GM12878 (cell line): ENCODE results near the gene TMEM140. TPM values are rescaled to one million over a fixed set of nuclear protein-coding genes. Genes with fewer than 3 reads are reported as not detected.

Source experiments
- CBFB ChIP-seq: IDR thresholded peaks from 2 replicates; pipeline ENCODE4 v1.6.1; 2016; ENCODE audit warnings: antibody characterized with exemption, low read depth
- CHD1 ChIP-seq: IDR thresholded peaks from 2 replicates; pipeline ENCODE4 v1.6.1; 2012; ENCODE audit warnings: low read depth, low read length, improper control_type of control experiment
- CREB1 ChIP-seq: IDR thresholded peaks from 2 replicates; pipeline ENCODE4 v1.6.1; 2012; ENCODE audit warnings: low read depth, mild to moderate bottlenecking, inconsistent platforms
- EGR1 ChIP-seq, 2 experiments: IDR thresholded peaks; 1 replicate in 1 of 2; 2 replicates in 1 of 2; pipeline ENCODE4 v1.6.1; 2011 to 2012; ENCODE audit warnings: low read depth in 2 of 2, low read length in 2 of 2, borderline replicate concordance in 1 of 2, mild to moderate bottlenecking in 1 of 2, moderate library complexity in 1 of 2
- HCFC1 ChIP-seq: fragments of 150-350 bp; IDR thresholded peaks from 2 replicates; pipeline ENCODE4 v1.6.1; 2014; ENCODE audit warnings: low read length
- LARP7 ChIP-seq: fragments of 450-650 bp; IDR thresholded peaks from 2 replicates; pipeline ENCODE4 v1.6.1; 2017; ENCODE audit warnings: mild to moderate bottlenecking
- NFIC ChIP-seq: IDR thresholded peaks from 2 replicates; pipeline ENCODE4 v1.6.1; 2012; ENCODE audit warnings: low read depth, mild to moderate bottlenecking, inconsistent platforms, low read length, moderate library complexity
- POLR2A ChIP-seq: IDR thresholded peaks from 2 replicates; pipeline ENCODE4 v1.6.1; 2011; ENCODE audit warnings: low read depth, mild to moderate bottlenecking, low read length
- SMAD1 ChIP-seq: fragments of 450-650 bp; IDR thresholded peaks from 2 replicates; pipeline ENCODE4 v1.6.1; 2018; ENCODE audit warnings: mild to moderate bottlenecking, low read depth; ENCODE audit not compliant: partially characterized antibody
- SMARCA5 ChIP-seq: fragments of 450-650 bp; IDR thresholded peaks from 2 replicates; pipeline ENCODE4 v1.6.1; 2017; ENCODE audit warnings: mild to moderate bottlenecking
- SRF ChIP-seq, 2 experiments: IDR thresholded peaks; 2 replicates each; pipeline ENCODE4 v1.6.1; 2011; ENCODE audit warnings: low read depth in 2 of 2, low read length in 2 of 2, mild to moderate bottlenecking in 1 of 2, moderate library complexity in 1 of 2
- YY1 ChIP-seq: IDR thresholded peaks from 2 replicates; pipeline ENCODE4 v1.6.1; 2011; ENCODE audit warnings: low read depth, mild to moderate bottlenecking, low read length
- ZBED1 ChIP-seq: IDR thresholded peaks from 2 replicates; pipeline ENCODE4 v1.6.1; 2016; ENCODE audit warnings: borderline replicate concordance
- polyA plus RNA-seq, 11 experiments: library from polyadenylated mRNA; depleted of rRNA in 4 of 11; unstranded in 6 of 11; stranded (reverse) in 5 of 11; fragments of >200 nt; fragmentation: Nextera tagmentation in 4 of 11; fragmentation: Illumina TruSeq in 1 of 11; extraction: Ambion mirVana in 4 of 11; extraction: Trizol in 1 of 11; gene quantifications; 1 replicate in 1 of 11; 2 replicates in 10 of 11; pipeline versions ENCODE4 v1.2.1 to v1.2.3, GENCODE V29; 2011 to 2016; ENCODE audit warnings: inconsistent platforms in 2 of 11, missing spikeins in 2 of 11, low read depth in 1 of 11
- total RNA-seq, 4 experiments: library from RNA; depleted of rRNA in 3 of 4; stranded (reverse); fragments of >200 nt in 3 of 4; fragmentation: Illumina TruSeq in 1 of 4; extraction: Trizol in 1 of 4; gene quantifications; 2 replicates each; pipeline versions ENCODE4 v1.2.1 to v1.2.3, GENCODE V29; 2013 to 2021
- TF ChIP-seq, protein P1 (sequence below): fragments of 450-650 bp; formaldehyde crosslinking; IDR thresholded peaks from 2 replicates; pipeline ENCODE4 v1.4.0; 2020; ENCODE audit warnings: mild to moderate bottlenecking, moderate library complexity
- TF ChIP-seq, protein P2 (sequence below): fragments of 450-650 bp; IDR thresholded peaks from 2 replicates; pipeline ENCODE4 v1.6.1; 2016; ENCODE audit warnings: mild to moderate bottlenecking
- TF ChIP-seq, protein P3 (sequence below), 3 experiments: IDR thresholded peaks in 2 of 3; conservative IDR thresholded peaks in 1 of 3; 2 replicates each; pipeline ENCODE4 v1.5.1; 2011; ENCODE audit warnings: low read depth in 3 of 3, low read length in 3 of 3, mild to moderate bottlenecking in 3 of 3, control low read depth in 2 of 3, moderate library complexity in 2 of 3, inconsistent platforms in 1 of 3, mixed read lengths in 1 of 3; ENCODE audit not compliant: control insufficient read depth in 2 of 3, insufficient read depth in 1 of 3; ENCODE audit errors: extremely low read depth in 1 of 3
- TF ChIP-seq, protein P4 (sequence below): fragments of 450-650 bp; IDR thresholded peaks from 2 replicates; pipeline ENCODE4 v1.6.1; 2017; ENCODE audit warnings: mild to moderate bottlenecking, moderate library complexity

Gene TMEM140
- total and polyA plus RNA-seq, 10 of the 15 experiments (the other 5 are each of a cell fraction or from before 2014, with no cell fraction given): 0.85 to 20.7 (median 3.3) TPM

DNA sequence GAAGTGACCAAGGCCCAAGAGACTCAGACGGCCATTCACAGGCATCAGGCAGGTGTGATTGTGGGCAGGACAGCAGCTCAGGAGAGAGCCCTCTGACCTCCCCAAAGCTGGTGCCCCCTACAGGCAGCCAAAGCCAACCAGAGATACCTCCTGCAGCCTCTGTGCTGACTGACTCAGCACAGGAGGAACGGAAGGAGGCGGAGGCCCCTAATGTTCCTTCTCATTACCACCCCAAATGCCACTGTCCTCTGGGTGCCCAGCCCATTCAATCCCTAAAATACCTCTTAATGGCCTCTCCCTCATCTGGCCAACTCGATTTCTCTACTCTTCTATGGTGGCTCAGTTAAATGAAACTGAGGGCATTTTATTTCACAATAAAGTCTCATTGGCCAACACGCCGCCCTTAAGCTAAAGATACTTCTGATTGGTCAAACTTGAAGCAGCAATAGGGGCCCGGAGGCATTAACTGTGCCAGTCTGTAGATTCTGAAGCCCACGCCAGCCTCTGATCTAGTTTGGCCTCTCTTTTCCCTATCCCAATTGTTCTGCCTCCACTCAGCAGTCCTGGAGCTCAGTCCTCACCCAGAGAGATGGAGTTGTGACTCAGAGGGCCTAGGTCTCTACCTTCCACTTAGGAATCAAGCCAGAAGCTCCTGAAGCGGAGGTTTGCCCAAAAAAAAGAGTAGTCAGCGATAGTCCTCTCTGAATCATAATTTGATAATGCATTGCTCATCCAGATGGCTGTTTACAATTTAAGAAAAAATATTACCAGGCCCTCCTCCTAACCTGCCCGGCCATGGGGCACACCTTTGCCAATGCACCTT lies 21.5 kb downstream of the TMEM140 start (continued):
- TF ChIP-seq SRF (IDR thresholded peaks at IDR 0.05; ENCODE audit: low read depth in 2 of 2, low read length in 2 of 2) (peak in 1 of 2 experiments; percentile 32; a peak in 1 of 4 replicates), SMAD1 (peak; percentile 75), POLR2A (peak; percentile 67), LARP7 (no peak), YY1 (peak; percentile 82), HCFC1 (no peak), CBFB (0 out of 2 replicates have a peak, but pooled peaks have one; percentile 9), SMARCA5 (peak; percentile 95), NFIC (no peak), CHD1 (0 out of 2 replicates have a peak, but pooled peaks have one; percentile 6), EGR1 (IDR thresholded peaks at IDR 0.05; ENCODE audit: borderline replicate concordance in 1 of 2, low read depth in 2 of 2, low read length in 2 of 2) (peak in 1 of 2 experiments; percentile 24; a peak in 1 of 3 replicates), ZBED1 (no peak), CREB1 (peak; percentile 23; the same call in 1 of the 2 replicates)
- TF ChIP-seq, protein P1, sequence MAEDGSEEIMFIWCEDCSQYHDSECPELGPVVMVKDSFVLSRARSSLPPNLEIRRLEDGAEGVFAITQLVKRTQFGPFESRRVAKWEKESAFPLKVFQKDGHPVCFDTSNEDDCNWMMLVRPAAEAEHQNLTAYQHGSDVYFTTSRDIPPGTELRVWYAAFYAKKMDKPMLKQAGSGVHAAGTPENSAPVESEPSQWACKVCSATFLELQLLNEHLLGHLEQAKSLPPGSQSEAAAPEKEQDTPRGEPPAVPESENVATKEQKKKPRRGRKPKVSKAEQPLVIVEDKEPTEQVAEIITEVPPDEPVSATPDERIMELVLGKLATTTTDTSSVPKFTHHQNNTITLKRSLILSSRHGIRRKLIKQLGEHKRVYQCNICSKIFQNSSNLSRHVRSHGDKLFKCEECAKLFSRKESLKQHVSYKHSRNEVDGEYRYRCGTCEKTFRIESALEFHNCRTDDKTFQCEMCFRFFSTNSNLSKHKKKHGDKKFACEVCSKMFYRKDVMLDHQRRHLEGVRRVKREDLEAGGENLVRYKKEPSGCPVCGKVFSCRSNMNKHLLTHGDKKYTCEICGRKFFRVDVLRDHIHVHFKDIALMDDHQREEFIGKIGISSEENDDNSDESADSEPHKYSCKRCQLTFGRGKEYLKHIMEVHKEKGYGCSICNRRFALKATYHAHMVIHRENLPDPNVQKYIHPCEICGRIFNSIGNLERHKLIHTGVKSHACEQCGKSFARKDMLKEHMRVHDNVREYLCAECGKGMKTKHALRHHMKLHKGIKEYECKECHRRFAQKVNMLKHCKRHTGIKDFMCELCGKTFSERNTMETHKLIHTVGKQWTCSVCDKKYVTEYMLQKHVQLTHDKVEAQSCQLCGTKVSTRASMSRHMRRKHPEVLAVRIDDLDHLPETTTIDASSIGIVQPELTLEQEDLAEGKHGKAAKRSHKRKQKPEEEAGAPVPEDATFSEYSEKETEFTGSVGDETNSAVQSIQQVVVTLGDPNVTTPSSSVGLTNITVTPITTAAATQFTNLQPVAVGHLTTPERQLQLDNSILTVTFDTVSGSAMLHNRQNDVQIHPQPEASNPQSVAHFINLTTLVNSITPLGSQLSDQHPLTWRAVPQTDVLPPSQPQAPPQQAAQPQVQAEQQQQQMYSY: no peak
- TF ChIP-seq, protein P2, sequence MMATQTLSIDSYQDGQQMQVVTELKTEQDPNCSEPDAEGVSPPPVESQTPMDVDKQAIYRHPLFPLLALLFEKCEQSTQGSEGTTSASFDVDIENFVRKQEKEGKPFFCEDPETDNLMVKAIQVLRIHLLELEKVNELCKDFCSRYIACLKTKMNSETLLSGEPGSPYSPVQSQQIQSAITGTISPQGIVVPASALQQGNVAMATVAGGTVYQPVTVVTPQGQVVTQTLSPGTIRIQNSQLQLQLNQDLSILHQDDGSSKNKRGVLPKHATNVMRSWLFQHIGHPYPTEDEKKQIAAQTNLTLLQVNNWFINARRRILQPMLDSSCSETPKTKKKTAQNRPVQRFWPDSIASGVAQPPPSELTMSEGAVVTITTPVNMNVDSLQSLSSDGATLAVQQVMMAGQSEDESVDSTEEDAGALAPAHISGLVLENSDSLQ: peak; percentile 25; the same call in 1 of the 2 replicates
- TF ChIP-seq, protein P3, sequence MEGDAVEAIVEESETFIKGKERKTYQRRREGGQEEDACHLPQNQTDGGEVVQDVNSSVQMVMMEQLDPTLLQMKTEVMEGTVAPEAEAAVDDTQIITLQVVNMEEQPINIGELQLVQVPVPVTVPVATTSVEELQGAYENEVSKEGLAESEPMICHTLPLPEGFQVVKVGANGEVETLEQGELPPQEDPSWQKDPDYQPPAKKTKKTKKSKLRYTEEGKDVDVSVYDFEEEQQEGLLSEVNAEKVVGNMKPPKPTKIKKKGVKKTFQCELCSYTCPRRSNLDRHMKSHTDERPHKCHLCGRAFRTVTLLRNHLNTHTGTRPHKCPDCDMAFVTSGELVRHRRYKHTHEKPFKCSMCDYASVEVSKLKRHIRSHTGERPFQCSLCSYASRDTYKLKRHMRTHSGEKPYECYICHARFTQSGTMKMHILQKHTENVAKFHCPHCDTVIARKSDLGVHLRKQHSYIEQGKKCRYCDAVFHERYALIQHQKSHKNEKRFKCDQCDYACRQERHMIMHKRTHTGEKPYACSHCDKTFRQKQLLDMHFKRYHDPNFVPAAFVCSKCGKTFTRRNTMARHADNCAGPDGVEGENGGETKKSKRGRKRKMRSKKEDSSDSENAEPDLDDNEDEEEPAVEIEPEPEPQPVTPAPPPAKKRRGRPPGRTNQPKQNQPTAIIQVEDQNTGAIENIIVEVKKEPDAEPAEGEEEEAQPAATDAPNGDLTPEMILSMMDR (IDR thresholded peaks at IDR 0.05 in 2 of 3, conservative IDR thresholded peaks at IDR 0.05 in 1 of 3; ENCODE audit: control insufficient read depth in 2 of 3, extremely low read depth in 1 of 3, insufficient read depth in 1 of 3, low read depth in 3 of 3, low read length in 3 of 3): peak; percentile 80 to 88 (median 87); a peak in 5 of 6 replicates
- TF ChIP-seq, protein P4, sequence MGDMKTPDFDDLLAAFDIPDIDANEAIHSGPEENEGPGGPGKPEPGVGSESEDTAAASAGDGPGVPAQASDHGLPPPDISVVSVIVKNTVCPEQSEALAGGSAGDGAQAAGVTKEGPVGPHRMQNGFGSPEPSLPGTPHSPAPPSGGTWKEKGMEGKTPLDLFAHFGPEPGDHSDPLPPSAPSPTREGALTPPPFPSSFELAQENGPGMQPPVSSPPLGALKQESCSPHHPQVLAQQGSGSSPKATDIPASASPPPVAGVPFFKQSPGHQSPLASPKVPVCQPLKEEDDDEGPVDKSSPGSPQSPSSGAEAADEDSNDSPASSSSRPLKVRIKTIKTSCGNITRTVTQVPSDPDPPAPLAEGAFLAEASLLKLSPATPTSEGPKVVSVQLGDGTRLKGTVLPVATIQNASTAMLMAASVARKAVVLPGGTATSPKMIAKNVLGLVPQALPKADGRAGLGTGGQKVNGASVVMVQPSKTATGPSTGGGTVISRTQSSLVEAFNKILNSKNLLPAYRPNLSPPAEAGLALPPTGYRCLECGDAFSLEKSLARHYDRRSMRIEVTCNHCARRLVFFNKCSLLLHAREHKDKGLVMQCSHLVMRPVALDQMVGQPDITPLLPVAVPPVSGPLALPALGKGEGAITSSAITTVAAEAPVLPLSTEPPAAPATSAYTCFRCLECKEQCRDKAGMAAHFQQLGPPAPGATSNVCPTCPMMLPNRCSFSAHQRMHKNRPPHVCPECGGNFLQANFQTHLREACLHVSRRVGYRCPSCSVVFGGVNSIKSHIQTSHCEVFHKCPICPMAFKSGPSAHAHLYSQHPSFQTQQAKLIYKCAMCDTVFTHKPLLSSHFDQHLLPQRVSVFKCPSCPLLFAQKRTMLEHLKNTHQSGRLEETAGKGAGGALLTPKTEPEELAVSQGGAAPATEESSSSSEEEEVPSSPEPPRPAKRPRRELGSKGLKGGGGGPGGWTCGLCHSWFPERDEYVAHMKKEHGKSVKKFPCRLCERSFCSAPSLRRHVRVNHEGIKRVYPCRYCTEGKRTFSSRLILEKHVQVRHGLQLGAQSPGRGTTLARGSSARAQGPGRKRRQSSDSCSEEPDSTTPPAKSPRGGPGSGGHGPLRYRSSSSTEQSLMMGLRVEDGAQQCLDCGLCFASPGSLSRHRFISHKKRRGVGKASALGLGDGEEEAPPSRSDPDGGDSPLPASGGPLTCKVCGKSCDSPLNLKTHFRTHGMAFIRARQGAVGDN: peak; percentile 93
